Caco-2 (cell line): ENCODE results near the gene COL4A6. TPM values are rescaled to one million over a fixed set of nuclear protein-coding genes. Genes with fewer than 3 reads are reported as not detected.

ENCODE experiments used
- BruUV-seq: library from RNA; stranded (reverse); fragments of 400-500 nt; replicated peaks from 2 replicates; lab custom pipeline; 2021; lab: Mats Ljungman, UMichigan
- CTCF ChIA-PET: fragments of 300-600 bp; sonication (Branson Sonifier 250); formaldehyde crosslinking; loops from one replicate; lab custom pipeline; 2022; ENCODE audit warnings: antibody characterized with exemption; lab: Charles Lee
- POLR2A ChIA-PET: fragments of 300-600 bp; sonication (Branson Sonifier 250); formaldehyde crosslinking; loops from one replicate; lab custom pipeline; 2022; ENCODE audit warnings: antibody characterized with exemption; lab: Charles Lee
- DNase-seq, 2 experiments: peaks; one replicate each; pipeline versions ENCODE4 v3.0.0 to v3.0.0-alpha.2; 2020 to 2022
- H3K27me3 ChIP-seq: replicated peaks from 2 replicates; pipeline ENCODE4 v1.6.0; 2011; ENCODE audit warnings: low read length; ENCODE audit not compliant: control insufficient read depth, insufficient read depth
- H3K36me3 ChIP-seq: 2 replicates; pipeline ENCODE4 v1.5.1; 2011; ENCODE audit warnings: low read length; ENCODE audit not compliant: control insufficient read depth, insufficient read depth
- H3K4me1 ChIP-seq: fragments of 250-450 bp; sonication (Bioruptor Pico); 2 replicates; pipeline ENCODE4 v1.5.1; 2020; ENCODE audit warnings: mild to moderate bottlenecking
- H3K4me3 ChIP-seq: 2 replicates; pipeline ENCODE4 v1.5.1; 2011; ENCODE audit warnings: low read depth, mild to moderate bottlenecking, control low read depth, low read length
- H3K9me3 ChIP-seq: fragments of 250-450 bp; sonication (Bioruptor Pico); 2 replicates; pipeline ENCODE4 v1.5.1; 2020; ENCODE audit warnings: mild to moderate bottlenecking, moderate library complexity
- H3K27ac Mint-ChIP-seq: one replicate; pipeline ENCODE4 v1.8.0; 2022; ENCODE audit warnings: mixed read lengths; ENCODE audit not compliant: unreplicated experiment
- H3K27me3 Mint-ChIP-seq: one replicate; pipeline ENCODE4 v1.8.0; 2022; ENCODE audit warnings: mixed read lengths; ENCODE audit not compliant: insufficient read depth, unreplicated experiment
- H3K36me3 Mint-ChIP-seq: one replicate; pipeline ENCODE4 v1.8.0; 2022; ENCODE audit warnings: mild to moderate bottlenecking, mixed read lengths; ENCODE audit not compliant: insufficient read depth, unreplicated experiment
- H3K4me1 Mint-ChIP-seq: one replicate; pipeline ENCODE4 v1.8.0; 2022; ENCODE audit warnings: low read depth, mixed read lengths; ENCODE audit not compliant: unreplicated experiment
- H3K4me3 Mint-ChIP-seq: one replicate; pipeline ENCODE4 v1.8.0; 2022; ENCODE audit warnings: mild to moderate bottlenecking, moderate library complexity, mixed read lengths; ENCODE audit not compliant: unreplicated experiment
- H3K9me3 Mint-ChIP-seq: one replicate; pipeline ENCODE4 v1.8.0; 2022; ENCODE audit warnings: mixed read lengths; ENCODE audit not compliant: unreplicated experiment
- intact Hi-C: fragments of 100-400 bp; cut with micrococcal nuclease; formaldehyde crosslinking; loops from one replicate; pipeline ENCODE4 v1.10.0; 2022; ENCODE audit not compliant: unreplicated experiment
- total RNA-seq: library from RNA; stranded (reverse); gene quantifications from 2 replicates; pipeline ENCODE4 v1.2.3, GENCODE V29; 2022
- TF ChIP-seq, protein P1 (sequence below), 2 experiments: fragments of 200-600 bp in 1 of 2; IDR thresholded peaks; 1 replicate in 1 of 2; 2 replicates in 1 of 2; pipeline versions ENCODE4 v1.5.1 to v1.8.0; 2011 to 2022; ENCODE audit warnings: antibody characterized with exemption in 1 of 2, control low read depth in 1 of 2, inconsistent platforms in 1 of 2, low read depth in 1 of 2, low read length in 1 of 2, mild to moderate bottlenecking in 1 of 2, moderate library complexity in 1 of 2; ENCODE audit not compliant: insufficient read depth in 1 of 2, severe bottlenecking in 1 of 2, unreplicated experiment in 1 of 2

COL4A6 gene
- total RNA-seq, 1 experiment from 2014 or later, result 16.0 TPM

DNA sequence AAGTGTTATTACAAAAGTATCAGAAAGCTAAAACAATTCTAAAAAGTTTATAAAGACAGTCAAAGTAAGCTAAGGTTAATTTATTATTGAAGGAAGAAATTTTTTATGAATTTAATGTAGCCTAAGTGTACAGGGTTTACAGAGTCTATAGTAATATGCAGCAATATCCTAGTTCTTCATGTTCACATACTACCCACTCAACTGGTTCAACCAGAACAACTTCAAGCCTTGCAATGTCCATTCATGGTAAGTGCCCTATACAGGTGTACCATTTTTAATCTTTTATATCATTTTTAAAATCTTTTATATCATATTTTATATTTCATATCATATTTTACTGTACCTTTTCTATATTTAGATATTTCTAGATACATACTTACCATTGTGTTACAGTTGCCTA lies 35.8 kb upstream of the COL4A6 start:
- Mint-ChIP-seq H3K36me3 (peaks cover 4% of the 10 kb centered on the region), H3K4me3 (no peak overlapping the region), H3K4me1 (no peaks in the 10 kb centered on the region), H3K27me3 (no peaks in the 10 kb centered on the region), H3K27ac (no peak overlapping the region), H3K9me3 (no peaks in the 10 kb centered on the region)
- intact Hi-C loops, result no loop called here
- ChIA-PET POLR2A (no interaction called here), CTCF (no interaction called here)
- BruUV-seq, result no TSS peak
- Histone ChIP-seq H3K27me3 (no peaks in the 10 kb centered on the region), H3K36me3 (no peaks in the 10 kb centered on the region), H3K4me3 (no peak overlapping the region), H3K4me1 (no peaks in the 10 kb centered on the region), H3K9me3 (no peaks in the 10 kb centered on the region)
- TF ChIP-seq, protein P1, sequence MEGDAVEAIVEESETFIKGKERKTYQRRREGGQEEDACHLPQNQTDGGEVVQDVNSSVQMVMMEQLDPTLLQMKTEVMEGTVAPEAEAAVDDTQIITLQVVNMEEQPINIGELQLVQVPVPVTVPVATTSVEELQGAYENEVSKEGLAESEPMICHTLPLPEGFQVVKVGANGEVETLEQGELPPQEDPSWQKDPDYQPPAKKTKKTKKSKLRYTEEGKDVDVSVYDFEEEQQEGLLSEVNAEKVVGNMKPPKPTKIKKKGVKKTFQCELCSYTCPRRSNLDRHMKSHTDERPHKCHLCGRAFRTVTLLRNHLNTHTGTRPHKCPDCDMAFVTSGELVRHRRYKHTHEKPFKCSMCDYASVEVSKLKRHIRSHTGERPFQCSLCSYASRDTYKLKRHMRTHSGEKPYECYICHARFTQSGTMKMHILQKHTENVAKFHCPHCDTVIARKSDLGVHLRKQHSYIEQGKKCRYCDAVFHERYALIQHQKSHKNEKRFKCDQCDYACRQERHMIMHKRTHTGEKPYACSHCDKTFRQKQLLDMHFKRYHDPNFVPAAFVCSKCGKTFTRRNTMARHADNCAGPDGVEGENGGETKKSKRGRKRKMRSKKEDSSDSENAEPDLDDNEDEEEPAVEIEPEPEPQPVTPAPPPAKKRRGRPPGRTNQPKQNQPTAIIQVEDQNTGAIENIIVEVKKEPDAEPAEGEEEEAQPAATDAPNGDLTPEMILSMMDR (IDR thresholded peaks at IDR 0.05; ENCODE audit: insufficient read depth in 1 of 2, low read depth in 1 of 2, low read length in 1 of 2, severe bottlenecking in 1 of 2, unreplicated experiment in 1 of 2), result no peak
- DNase-seq, result no peak

DNA sequence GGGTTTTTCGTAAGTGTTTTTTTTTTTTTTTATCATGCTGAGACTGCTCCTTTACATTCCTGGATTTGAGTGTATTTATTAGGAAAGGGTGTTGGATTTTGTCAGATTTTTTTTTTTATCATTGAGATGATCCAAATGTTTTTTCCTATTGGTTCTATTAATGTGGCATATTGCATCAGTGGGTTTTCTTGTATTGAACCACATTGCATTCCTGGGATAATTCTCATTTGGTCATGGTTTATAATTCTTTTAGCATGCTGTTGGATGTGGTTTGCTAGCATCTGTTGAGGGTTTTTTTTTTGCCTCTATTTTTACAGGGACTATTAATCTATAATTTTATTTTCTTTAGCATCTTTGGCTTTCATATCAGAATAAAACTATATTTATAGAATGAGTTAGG lies 30.3 kb upstream of the COL4A6 start:
- no peak overlapping the region for H3K27ac Mint-ChIP-seq

GRCh38 chrX:108464604-108465003 lies 26.4 kb upstream of the COL4A6 start:
- ChIA-PET CTCF (no interaction called here), POLR2A (no interaction called here)
- H3K36me3 Mint-ChIP-seq, result peaks cover 5% of the 10 kb centered on the region
- no peaks in the 10 kb centered on the region for H3K4me1 Mint-ChIP-seq
- no peak overlapping the region for H3K4me3 Mint-ChIP-seq
- Histone ChIP-seq H3K36me3 (no peaks in the 10 kb centered on the region), H3K9me3 (no peaks in the 10 kb centered on the region), H3K4me1 (no peaks in the 10 kb centered on the region), H3K4me3 (no peak overlapping the region), H3K27me3 (no peaks in the 10 kb centered on the region)
- intact Hi-C loops, result no loop called here
- H3K27ac Mint-ChIP-seq, result no peak overlapping the region
- no peaks in the 10 kb centered on the region for H3K9me3 Mint-ChIP-seq
- no TSS peak for BruUV-seq
- no peaks in the 10 kb centered on the region for H3K27me3 Mint-ChIP-seq
- TF ChIP-seq, protein P1 (IDR thresholded peaks at IDR 0.05; ENCODE audit: insufficient read depth in 1 of 2, low read depth in 1 of 2, low read length in 1 of 2, severe bottlenecking in 1 of 2, unreplicated experiment in 1 of 2), result no peak
- no peak for DNase-seq

More for the DNA sequence above, 30.3 kb upstream of the COL4A6 start:
- BruUV-seq, result no TSS peak
- ChIA-PET POLR2A (no interaction called here), CTCF (no interaction called here)
- TF ChIP-seq, protein P1 (IDR thresholded peaks at IDR 0.05; ENCODE audit: insufficient read depth in 1 of 2, low read depth in 1 of 2, low read length in 1 of 2, severe bottlenecking in 1 of 2, unreplicated experiment in 1 of 2), result no peak
- Histone ChIP-seq H3K36me3 (no peaks in the 10 kb centered on the region), H3K4me1 (no peaks in the 10 kb centered on the region), H3K4me3 (no peak overlapping the region), H3K9me3 (no peaks in the 10 kb centered on the region), H3K27me3 (no peaks in the 10 kb centered on the region)
- H3K36me3 Mint-ChIP-seq, result no peaks in the 10 kb centered on the region
- no peak for DNase-seq
- intact Hi-C loops, result no loop called here
- H3K9me3 Mint-ChIP-seq, result no peaks in the 10 kb centered on the region
- H3K4me1 Mint-ChIP-seq, result no peaks in the 10 kb centered on the region
- H3K4me3 Mint-ChIP-seq, result no peak overlapping the region
- H3K27me3 Mint-ChIP-seq, result no peaks in the 10 kb centered on the region
